Ishikawa (cell line): Measurements from ENCODE around the gene SIKE1.

ENCODE experiments used
- CEBPB ChIP-seq: IDR thresholded peaks from 2 replicates; pipeline ENCODE4 v1.6.1; 2012
- CREB1 ChIP-seq: IDR thresholded peaks from 2 replicates; pipeline ENCODE4 v1.6.1; 2012; ENCODE audit warnings: low read depth
- EGR1 ChIP-seq: IDR thresholded peaks from 2 replicates; pipeline ENCODE4 v1.6.1; 2012
- EP300 ChIP-seq: IDR thresholded peaks from 2 replicates; pipeline ENCODE4 v1.6.1; 2012; ENCODE audit warnings: borderline replicate concordance
- FOXM1 ChIP-seq: IDR thresholded peaks from 2 replicates; pipeline ENCODE4 v1.6.1; 2012; ENCODE audit warnings: low read depth, borderline replicate concordance
- MAX ChIP-seq: IDR thresholded peaks from 2 replicates; pipeline ENCODE4 v1.6.1; 2012
- NFIC ChIP-seq: IDR thresholded peaks from 2 replicates; pipeline ENCODE4 v1.6.1; 2012
- RAD21 ChIP-seq: IDR thresholded peaks from 2 replicates; pipeline ENCODE4 v1.6.1; 2012; ENCODE audit warnings: low read depth
- REST ChIP-seq: IDR thresholded peaks from 2 replicates; pipeline ENCODE4 v1.6.1; 2012; ENCODE audit warnings: low read depth, mild to moderate bottlenecking
- TAF1 ChIP-seq: IDR thresholded peaks from 2 replicates; pipeline ENCODE4 v1.6.1; 2012; ENCODE audit warnings: low read depth, mild to moderate bottlenecking
- TCF12 ChIP-seq: IDR thresholded peaks from 2 replicates; pipeline ENCODE4 v1.6.1; 2012; ENCODE audit warnings: low read depth
- TEAD4 ChIP-seq: IDR thresholded peaks from 2 replicates; pipeline ENCODE4 v1.6.1; 2012
- USF1 ChIP-seq: IDR thresholded peaks from 2 replicates; pipeline ENCODE4 v1.6.1; 2012
- YY1 ChIP-seq: IDR thresholded peaks from 2 replicates; pipeline ENCODE4 v1.6.1; 2012; ENCODE audit warnings: low read depth
- ZBTB7A ChIP-seq: IDR thresholded peaks from 2 replicates; pipeline ENCODE4 v1.6.1; 2012; ENCODE audit warnings: low read depth

Gene SIKE1

GRCh38 chr1:114753143-114753542 lies 27.3 kb downstream of the SIKE1 start:
- no peak for TF ChIP-seq NFIC
- no peak for TF ChIP-seq TEAD4
- TF ChIP-seq CREB1 = no peak
- TF ChIP-seq RAD21 = no peak
- no peak for TF ChIP-seq EP300
- no peak for TF ChIP-seq TCF12
- TF ChIP-seq TAF1 = no peak
- no peak for TF ChIP-seq FOXM1
- TF ChIP-seq USF1 = no peak
- TF ChIP-seq CEBPB = no peak
- no peak for TF ChIP-seq MAX
- no peak for TF ChIP-seq REST
- no peak for TF ChIP-seq ZBTB7A
- no peak for TF ChIP-seq EGR1
- no peak for TF ChIP-seq YY1

- no peak for TF ChIP-seq EP300
- TF ChIP-seq MAX = no peak
- no peak for TF ChIP-seq CEBPB
- TF ChIP-seq ZBTB7A = no peak
- TF ChIP-seq EGR1 = no peak
- TF ChIP-seq USF1 = no peak
- no peak for TF ChIP-seq TAF1
- TF ChIP-seq RAD21 = no peak
These were observed 29.7 kb downstream of the SIKE1 start for GRCh38 chr1:114750780-114751179.

GRCh38 chr1:114749835-114750234 lies 30.6 kb downstream of the SIKE1 start:
- TF ChIP-seq CEBPB (no peak), FOXM1 (no peak), ZBTB7A (no peak), TEAD4 (no peak), USF1 (no peak)

- no peak for TF ChIP-seq NFIC
- no peak for TF ChIP-seq EP300
- TF ChIP-seq REST = no peak
- TF ChIP-seq EGR1 = no peak
These were observed 33.9 kb downstream of the SIKE1 start for GRCh38 chr1:114746450-114747121.

- no peak for TF ChIP-seq CREB1
- no peak for TF ChIP-seq USF1
- TF ChIP-seq TCF12 = no peak
- no peak for TF ChIP-seq RAD21
- no peak for TF ChIP-seq REST
These were observed 35.2 kb downstream of the SIKE1 start for GRCh38 chr1:114745291-114745690.
